ENCODE data around the gene HSPBP1.

Gene HSPBP1

DNA sequence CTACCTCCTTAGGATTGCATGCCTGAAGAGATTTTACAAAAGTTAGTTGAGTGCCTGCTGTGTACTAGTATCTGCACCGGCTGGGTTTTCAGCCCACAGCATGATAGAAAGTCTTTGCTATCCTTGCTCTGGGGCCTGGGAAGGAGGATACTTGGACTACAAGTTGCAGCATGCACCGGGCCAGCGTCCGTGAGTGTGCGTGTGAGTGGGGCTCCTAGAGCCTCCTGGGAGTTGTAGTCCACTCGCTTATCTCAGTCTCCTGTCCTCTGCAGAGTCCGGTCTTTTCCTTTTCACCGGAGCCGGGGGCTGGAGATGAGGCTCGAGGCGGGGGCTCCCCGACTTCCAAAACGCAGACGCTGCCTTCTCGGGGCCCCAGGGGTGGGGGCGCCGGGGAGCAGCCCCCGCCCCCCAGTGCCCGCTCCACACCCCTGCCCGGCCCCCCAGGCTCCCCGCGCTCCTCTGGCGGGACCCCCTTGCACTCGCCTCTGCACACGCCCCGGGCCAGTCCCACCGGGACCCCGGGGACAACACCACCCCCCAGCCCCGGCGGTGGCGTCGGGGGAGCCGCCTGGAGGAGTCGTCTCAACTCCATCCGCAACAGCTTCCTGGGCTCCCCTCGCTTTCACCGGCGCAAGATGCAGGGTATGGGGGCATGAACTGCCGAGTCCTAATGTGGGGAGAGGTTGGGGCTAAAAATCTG, 24.5 kb upstream of the HSPBP1 start:
- DNase-seq: peak; percentile 11

DNA sequence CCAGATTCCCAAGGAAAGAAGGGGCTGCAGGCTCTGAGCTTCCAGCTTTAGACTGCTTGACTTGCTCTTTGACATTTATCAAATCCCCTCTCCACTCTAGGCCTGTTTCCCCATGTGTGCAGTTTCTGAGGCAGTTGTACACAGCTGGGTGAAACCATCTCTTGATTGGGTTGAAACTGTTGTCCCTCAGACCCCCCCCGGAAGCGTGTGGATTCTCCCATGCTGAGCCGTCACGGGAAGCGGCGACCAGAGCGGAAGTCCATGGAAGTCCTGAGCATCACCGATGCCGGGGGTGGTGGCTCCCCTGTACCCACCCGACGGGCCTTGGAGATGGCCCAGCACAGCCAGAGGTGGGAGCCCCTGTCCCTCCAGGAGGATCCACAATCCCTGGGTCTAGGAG, 23.6 kb upstream of the HSPBP1 start:
- no peak for DNase-seq

DNA sequence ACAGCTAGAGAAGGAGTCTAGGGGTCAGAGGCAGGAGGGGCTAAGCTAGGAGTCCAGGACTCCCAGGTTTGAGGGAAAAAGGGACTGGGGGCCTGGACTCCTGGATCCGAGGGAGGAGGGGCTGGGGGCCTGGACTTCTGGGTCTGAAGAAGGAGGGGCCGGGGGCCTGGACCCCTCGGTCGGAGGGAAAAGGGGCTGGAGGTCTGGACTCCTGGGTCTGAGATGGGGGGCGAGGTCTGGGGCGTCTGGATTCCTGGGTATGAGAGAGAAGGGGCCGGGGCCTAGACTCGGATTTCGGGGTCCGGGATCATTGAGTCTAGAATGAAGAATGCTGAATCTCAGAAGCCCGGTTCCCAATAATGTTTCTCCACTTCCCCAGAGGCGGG, 22.4 kb upstream of the HSPBP1 start:
- DNase-seq: no peak

DNA sequence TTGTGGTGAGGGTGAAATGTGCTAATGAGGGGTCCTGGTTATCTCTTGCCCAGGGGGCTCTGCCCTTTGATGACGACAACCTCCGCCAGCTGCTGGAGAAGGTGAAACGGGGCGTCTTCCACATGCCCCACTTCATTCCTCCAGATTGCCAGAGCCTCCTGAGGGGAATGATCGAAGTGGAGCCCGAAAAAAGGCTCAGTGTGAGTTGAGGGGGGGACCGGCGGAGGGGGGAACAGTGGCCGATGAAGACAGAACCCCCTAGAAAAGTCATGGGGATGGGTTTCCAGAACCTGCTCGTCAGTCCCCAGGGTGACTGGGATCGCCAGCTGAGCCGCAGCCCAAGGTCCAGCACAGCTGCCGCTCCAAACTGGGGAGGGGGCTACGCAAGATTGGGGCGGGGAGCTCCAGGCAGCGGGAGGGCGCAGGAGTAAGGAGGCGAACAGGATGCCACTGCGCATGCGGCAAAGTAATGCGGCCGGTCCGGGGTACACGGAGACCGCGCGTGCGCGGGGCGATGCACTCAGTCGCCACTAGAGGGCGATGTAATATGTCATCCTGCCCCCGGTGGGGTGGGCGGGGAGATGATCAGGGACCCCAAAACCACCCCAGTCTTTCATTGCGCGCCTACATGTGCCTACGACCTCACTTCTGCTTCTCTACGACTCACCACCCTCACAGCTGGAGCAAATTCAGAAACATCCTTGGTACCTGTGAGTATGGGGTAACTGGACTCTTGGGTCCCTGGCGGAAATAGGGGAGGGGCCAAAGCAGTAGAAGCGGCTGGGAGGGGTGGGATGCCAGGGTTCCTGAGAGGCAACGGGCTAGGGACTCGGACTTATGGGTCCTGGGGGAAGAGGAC, 21.8 kb upstream of the HSPBP1 start:
- DNase-seq: peak; percentile 89

DNA sequence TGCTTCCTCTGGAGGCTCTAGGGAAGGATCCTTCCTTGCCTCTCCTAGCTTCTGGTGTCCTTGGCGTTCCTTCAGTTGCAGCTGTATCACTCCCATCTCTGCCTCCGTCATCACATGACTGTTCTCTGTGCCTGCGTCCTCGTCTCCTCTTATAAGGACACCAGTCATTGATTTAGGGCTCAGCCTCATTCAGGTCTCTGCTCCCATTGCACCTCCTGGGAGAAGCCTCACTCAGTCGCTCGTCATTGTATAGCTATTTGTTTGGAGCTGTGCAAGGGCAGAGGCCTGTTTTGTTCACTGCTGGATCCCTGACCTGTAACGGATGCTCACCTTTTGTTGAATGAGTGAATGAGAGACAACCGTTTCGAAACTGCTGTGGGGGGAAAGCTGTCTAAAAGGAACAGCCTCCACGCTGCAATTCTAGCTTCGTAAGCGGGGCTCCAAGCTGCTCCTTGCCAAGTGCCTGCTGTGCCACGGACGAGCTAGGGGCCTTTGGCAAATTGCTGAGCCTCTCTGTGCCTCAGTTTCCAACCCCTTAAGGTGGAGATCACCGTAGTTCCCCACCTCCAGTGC, 21.1 kb upstream of the HSPBP1 start:
- no peak for DNase-seq

DNA sequence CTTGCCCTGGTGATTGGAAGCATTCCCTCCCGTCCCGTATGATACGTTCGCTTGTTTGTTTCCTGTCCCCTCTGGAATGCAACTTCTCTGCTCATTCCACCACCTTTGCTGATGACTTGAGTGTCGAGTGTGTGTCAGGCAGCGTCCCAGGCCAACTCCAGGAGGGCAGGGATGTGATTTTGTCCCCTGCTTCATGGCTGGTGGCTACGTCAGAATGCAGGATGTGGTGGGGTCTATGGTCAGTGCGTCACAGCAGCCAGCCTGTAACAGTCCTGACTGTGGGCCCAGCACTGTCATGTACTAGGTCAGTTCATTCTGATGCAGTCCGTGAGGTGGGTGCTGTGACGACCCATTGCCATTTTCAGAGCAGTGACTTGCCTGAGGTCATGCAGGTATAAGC, 20.1 kb upstream of the HSPBP1 start:
- DNase-seq: no peak

DNA sequence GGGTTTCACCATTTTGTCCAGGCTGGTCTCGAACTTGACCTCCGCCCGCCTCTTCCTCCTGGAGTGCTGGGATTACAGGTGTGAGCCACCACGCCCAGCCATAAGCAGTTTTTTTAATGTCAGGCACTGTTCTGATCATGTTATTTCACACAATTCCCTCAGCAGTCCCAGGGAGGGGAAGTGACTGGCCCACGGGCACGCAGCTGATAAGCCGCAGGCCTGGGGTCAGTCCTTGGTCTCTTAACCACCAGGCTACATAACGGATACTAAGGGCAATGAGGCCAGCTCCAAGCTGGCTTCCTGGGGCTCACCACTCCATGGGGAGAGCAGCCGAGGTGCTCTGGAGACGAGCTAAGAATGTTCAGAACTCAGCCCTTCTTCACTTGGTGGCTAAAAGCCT, 17.4 kb upstream of the HSPBP1 start:
- DNase-seq: no peak

DNA sequence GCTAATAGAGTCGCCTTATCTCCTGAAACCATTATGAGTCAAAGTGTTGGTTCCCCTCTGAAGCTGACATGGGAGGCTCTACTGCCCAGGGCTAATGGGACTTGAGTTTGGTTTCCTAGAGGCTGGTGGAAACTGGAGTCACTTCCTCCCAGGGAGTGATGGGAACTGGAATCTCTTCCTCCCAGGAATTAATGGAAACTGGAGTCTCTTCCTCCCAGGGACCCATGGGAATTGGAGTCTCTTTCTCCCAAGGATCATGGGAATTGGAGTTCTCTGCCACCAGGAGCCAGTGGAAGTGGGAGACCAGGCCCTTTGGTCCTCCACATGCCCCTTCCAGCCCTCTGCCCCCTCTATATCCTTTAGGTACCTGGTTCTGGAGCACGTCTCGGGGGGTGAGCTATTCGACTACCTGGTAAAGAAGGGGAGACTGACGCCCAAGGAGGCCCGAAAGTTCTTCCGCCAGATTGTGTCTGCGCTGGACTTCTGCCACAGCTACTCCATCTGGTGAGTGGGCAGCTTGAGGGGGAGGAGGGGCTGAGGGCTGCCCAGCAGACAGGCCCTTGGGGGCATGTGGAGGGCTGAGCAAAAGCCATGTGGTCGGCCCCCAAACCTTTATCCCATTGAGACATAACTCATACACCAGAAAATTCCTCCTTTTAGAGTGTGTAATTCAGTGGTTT, 9.3 kb upstream of the HSPBP1 start:
- no peak for DNase-seq

DNA sequence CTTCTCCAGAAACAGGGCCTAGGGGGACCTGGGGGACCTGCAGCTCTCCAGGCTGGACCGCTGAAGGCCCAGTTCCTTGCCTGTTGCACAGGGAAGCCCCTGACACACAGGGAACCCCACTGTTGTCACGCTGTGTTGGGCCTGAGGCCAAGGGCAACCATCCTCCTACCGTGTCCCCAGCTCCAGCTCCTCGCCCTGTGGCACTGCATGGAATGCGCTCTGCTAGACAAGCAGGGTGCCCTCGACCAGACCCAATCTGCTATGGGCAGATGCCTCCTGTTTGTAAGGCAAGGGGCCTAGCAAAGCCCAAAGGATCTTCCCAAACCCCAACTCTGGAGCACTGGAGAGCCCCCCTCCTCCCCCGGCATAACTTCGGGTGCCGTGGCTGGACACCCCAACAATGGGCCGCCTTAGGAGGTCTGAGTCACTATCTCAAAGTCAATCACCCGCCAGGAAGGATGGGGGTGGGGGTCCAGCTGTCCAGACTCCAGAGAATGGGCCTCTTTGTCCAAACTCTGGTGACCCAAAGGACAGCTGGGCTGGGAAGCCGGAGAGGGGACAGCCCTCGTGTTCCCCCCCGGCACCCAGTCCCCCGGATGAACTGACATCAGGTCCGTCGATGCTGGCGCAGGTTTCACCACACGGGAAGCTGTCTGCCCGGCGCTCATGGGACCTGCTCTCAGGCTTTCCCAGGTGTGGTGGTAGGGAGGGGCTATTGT, 7.6 kb upstream of the HSPBP1 start:
- DNase-seq: no peak

DNA sequence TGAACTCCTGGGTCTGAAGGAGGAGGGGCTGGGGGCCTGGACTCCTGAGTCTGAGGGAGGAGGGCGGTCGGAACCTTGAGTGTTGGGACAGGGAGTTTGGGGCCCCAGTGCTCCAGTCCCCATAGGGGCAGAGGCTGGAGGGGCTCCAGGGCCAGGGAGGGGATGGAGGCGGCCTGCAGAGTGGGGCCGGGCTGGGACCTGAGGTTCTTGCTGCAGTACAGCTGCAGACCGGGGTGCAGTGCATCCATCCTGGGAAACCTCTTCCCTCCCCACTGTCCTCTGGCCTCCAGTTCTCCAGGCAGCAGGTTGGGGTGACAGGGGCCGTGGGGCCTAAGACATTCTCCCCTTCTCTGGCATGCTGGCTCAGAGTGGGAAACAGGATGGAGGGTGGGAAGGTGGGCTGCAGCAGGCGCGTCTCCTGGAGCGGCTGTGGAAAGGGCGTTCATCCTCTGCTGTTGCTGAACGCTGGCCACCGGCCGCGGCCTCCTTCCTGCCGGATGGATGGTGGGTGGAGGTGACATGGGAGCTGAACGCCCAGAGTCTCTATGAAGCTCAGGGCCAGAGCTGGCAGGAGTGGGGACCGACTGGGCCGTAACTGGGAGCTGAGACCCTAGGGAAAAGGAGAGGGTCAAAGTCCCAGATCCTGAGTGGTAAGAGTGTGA, 5.5 kb upstream of the HSPBP1 start:
- no peak for DNase-seq

DNA sequence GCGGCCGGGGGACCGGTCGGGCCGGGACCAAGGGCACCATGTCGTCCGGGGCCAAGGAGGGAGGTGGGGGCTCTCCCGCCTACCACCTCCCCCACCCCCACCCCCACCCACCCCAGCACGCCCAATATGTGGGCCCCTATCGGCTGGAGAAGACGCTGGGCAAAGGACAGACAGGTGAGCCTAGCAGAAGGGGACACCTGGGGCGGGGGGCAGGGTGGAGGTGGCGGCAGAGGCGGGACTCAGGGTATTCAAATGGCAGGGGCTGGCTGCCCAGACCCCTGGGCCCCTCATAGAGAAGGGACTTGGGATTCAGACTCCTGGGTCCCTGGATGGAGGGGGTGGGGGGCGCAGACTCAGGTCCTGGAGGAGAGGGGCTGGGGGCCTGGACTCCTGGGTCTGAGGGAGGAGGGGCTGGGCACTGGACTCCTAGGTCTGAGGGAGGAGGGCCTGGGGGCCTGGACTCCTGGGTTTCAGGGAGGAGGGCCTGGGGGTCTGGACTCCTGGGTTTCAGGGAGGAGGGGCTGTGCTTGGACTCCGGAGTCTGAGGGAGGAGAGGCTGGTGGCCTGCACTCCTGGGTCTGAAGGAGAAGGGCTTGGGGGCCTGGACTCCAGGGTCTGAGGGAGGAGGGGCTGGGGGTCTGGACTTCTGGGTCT, 4.6 kb upstream of the HSPBP1 start:
- no peak for DNase-seq

DNA sequence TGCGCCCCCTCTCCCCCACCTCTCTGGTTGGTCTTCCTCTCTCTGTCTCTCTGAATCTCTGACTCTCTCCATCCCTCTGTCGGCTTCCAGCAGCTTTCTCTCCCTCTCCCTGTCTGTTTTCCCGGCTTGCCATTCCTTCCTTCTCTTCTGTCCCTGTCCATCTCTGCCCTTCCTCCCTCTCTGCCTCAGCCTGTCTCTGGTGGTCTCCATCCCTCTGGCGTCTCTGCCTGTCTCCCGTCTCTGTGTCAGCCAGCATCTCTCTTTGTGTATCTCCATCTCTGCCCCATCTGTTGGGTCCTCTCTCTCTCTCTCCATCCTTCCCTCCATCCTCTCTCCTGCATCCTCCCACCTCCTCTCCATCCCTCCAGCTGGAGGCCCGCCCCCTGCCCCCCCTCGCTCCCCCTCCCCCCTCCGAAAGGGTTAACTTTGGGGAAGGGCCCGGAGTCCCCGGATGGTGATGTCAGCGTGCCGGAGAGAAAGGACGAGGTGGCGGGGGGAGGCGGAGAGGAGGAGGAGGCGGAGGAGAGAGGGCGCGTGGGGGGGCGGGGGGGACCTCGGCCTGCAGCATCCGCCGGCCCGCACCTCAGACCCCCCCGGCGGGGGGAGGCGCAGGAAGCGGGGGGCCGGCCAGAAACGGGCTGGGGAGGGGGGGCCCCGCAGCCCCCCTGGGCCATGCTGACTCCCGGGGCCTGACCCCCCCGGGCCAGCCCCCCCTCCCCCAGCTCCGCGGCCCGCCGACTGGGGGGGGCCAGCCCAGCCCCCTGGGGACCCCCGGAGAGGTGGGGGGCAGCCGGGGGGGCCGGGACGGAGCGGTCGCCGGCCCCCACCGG, 3.9 kb upstream of the HSPBP1 start, which contains the start of gene BRSK1:
Gene BRSK1, plus strand, starts transcription at position 450 of the 830 bp plus-strand sequence. CDS start 446 bp downstream, outside the sequence.
- peak; percentile 46 for DNase-seq

DNA sequence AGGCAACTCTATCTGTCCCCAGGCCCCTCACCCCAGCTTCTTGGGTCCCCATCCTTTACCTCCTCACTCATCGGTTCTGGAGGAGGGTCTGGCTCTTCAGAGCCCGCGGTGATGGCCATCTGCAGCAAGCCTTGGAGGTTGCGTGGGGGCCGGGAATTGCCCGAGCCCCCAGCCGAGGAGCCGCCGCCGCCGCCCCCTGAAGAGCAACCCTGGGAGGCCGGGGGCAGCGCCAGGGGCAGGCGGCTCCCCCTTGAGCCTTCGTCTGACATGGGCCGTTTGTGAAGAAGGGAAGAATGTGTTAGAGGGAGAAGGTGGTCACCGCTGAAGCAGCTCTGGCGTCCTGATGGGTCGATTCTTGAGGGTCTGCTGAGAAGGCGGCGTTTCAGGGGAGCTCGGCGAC, 570 bp downstream of the HSPBP1 start:
- no peak for DNase-seq

DNA sequence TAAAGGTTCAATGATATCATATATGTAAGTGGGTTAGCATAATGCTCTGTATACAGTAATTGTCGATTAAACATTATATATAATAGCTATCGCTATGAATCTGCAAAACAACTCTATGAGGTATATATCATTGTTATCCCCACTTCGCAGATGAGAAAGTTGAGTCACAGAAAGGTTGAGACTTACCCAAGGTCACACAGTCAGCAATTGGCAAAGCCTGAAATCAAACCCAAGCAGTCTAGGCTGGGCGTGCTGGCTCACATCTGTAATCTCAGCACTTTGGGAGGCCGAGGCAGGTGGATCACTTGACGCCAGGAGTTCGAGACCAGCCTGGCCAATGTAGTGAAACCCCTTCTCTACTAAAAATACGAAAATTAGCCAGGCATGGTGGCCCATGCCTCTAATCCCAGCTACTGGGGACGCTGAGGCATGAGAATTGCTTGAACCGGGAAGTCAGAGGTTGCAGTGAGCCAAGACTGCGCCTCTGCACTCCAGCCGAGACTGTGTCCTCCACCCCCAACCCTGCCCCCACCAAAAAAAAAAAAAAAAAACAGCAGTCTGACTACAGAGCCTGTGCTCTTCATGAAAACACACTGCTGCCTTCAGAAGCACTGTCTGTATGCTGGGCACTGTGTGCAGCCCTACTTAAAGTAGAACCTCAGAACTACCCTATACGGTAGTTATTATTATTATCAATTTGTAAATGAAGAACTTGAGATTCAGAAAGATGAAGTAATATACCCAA, 1.3 kb downstream of the HSPBP1 start:
- DNase-seq: no peak

DNA sequence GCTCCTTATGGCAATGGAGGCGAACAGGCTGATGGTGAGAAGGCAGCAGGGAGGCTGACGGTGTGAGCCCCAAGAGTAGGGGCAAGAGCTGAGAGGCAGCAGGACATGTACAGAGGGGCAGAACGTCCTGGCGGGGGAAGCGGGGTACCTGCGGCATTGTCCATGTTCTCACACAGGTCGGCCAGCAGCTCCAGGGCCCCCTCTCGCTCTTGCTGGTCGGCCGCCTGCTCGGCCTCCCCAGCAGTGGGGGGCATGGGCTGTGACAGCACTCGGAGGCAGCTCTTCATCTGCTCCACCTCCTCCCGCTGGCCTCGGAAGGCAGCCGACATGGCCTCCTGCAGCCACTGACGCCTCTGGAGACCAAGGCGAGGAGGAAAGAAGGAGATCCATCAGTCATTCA, 2.4 kb downstream of the HSPBP1 start:
- DNase-seq: no peak

DNA sequence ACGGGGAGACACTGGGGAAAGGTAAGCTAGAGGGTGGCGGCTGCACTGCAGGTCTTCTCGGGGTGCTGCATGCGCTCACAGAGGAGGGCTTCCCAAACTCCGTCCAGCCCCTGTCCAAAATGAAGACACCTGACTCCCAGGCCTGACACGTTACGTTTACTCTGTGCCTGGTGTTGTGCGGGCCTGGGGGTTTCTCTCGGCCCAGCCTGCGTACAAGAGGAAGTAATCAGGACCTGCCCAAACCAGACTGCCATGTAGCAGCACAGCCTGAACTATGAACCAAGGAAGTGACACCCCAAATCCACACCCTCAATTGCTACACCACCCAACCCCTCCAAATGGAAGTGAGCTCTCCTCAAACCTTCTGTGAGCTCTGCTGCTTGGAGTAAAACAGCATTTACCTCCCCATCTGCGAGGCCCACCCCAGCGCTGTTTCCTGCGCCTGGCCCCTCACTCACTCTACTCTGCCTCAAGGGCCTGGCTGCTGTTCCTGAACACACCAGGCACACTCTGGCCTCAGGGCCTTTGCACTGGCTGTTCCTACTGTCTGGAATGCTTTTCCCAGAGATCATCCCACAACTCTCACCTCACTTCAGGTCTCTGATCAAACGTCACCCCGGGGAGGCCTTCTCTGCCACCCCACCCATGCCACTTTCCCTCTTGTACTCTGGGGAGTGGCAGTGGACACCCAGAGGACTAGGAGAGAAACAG, 3.0 kb downstream of the HSPBP1 start:
- DNase-seq: no peak

DNA sequence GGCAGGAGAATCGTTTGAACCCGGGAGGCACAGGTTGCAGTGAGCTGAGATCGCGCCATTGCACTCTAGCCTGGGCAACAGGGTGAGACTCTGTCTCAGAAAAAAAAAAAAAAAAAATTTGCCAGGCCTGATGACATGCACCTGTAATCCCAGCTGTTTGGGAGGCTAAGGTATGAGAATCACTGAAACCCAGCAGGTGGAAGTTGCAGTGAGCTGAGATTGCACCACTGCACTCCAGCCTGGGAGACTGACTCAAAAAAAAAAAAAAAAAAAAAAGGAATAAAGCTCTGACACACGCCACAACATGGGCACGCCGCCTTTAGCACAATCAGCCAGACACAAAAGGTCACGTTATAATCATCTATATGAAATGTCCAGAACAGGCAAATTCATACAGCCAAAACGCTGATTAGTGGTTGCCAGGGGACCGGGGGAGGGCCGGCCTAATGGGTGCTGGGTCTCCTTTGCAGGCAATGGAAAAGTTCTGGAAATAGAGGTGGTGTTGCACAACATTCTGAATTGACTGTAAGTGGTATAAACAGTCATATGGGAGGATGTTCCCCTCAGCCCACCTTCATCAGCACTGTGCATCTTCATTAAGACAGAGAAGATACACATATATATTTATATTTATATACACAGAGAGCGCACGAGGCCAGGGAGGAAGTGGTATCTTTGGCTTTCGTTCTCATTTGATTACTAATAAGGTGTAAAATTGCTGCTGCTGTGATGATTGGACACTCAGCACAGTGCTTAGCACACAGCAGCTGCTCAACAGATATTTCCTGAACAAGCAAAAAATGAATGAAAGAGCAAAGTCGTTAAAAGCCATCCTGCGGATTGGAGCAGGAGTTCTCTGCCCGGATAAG, 3.8 kb downstream of the HSPBP1 start:
- no peak for DNase-seq
